Nephron (organoid): ENCODE results near the gene OR9A2.

ENCODE experiments used
- H3K27ac Mint-ChIP-seq, 3 experiments: 2 replicates each; pipeline ENCODE4 v1.8.0; 2020; ENCODE audit warnings: mixed read lengths in 3 of 3, mild to moderate bottlenecking in 2 of 3, moderate library complexity in 1 of 3
- H3K27me3 Mint-ChIP-seq: 2 replicates; pipeline ENCODE4 v1.8.0; 2021; ENCODE audit warnings: low read depth, mild to moderate bottlenecking, moderate library complexity, mixed read lengths
- H3K36me3 Mint-ChIP-seq: 2 replicates; pipeline ENCODE4 v1.8.0; 2020; ENCODE audit warnings: low read depth, mixed read lengths
- H3K4me1 Mint-ChIP-seq: 2 replicates; pipeline ENCODE4 v1.8.0; 2020; ENCODE audit warnings: mixed read lengths
- H3K4me3 Mint-ChIP-seq, 3 experiments: 2 replicates each; pipeline ENCODE4 v1.8.0; 2020; ENCODE audit warnings: mild to moderate bottlenecking in 3 of 3, mixed read lengths in 3 of 3, moderate library complexity in 2 of 3
- H3K9me3 Mint-ChIP-seq: 2 replicates; pipeline ENCODE4 v1.8.0; 2020; ENCODE audit warnings: mixed read lengths
- TF ChIP-seq, protein P1 (sequence below), 3 experiments: fragments of 200-600 bp; sonication (generic); IDR thresholded peaks; one replicate each; pipeline ENCODE4 v1.5.0; 2021; ENCODE audit warnings: antibody characterized with exemption in 3 of 3; ENCODE audit not compliant: unreplicated experiment in 3 of 3

The OR9A2 gene, protein sequence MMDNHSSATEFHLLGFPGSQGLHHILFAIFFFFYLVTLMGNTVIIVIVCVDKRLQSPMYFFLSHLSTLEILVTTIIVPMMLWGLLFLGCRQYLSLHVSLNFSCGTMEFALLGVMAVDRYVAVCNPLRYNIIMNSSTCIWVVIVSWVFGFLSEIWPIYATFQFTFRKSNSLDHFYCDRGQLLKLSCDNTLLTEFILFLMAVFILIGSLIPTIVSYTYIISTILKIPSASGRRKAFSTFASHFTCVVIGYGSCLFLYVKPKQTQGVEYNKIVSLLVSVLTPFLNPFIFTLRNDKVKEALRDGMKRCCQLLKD

GRCh38 chr7:143027032-143027431 lies at the start of gene OR9A2:
Gene OR9A2 (minus strand): TSS chr7:143027132. CDS start chr7:143027132, 0 bp downstream.
- Mint-ChIP-seq H3K36me3 (no peaks in the 10 kb centered on the region), H3K27ac (no peak within 1 kb of the TSS), H3K27me3 (peaks cover 11% of the 10 kb centered on the region), H3K4me1 (no peaks in the 10 kb centered on the region), H3K9me3 (peaks cover 2% of the 10 kb centered on the region), H3K4me3 (no peak within 1 kb of the TSS)
- TF ChIP-seq, protein P1, sequence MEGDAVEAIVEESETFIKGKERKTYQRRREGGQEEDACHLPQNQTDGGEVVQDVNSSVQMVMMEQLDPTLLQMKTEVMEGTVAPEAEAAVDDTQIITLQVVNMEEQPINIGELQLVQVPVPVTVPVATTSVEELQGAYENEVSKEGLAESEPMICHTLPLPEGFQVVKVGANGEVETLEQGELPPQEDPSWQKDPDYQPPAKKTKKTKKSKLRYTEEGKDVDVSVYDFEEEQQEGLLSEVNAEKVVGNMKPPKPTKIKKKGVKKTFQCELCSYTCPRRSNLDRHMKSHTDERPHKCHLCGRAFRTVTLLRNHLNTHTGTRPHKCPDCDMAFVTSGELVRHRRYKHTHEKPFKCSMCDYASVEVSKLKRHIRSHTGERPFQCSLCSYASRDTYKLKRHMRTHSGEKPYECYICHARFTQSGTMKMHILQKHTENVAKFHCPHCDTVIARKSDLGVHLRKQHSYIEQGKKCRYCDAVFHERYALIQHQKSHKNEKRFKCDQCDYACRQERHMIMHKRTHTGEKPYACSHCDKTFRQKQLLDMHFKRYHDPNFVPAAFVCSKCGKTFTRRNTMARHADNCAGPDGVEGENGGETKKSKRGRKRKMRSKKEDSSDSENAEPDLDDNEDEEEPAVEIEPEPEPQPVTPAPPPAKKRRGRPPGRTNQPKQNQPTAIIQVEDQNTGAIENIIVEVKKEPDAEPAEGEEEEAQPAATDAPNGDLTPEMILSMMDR (IDR thresholded peaks at IDR 0.05; ENCODE audit: unreplicated experiment in 3 of 3), result no peak

DNA sequence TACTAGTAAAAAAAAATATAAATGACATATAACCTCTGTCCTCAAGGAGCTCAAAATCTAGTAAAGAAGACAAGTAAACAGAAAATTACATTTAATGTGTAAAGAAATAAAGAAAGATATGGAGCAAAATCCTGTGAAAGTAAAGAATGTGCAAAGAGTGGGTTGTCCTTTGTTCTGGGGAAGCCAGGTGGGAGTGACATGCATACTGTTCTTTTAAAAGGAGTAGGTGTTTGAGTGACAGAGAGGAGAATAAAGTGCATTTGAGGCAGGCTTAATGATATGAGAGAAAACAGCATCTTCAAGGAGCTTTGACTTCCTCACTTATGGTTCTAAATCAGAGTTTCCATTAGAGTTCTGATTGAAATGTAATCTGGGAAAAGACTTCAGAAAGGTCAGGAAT lies 47.2 kb upstream of the OR9A2 start:
- Mint-ChIP-seq H3K36me3 (no peaks in the 10 kb centered on the region), H3K27me3 (peaks cover 8% of the 10 kb centered on the region), H3K9me3 (no peaks in the 10 kb centered on the region), H3K27ac (no peak overlapping the region), H3K4me3 (no peak overlapping the region), H3K4me1 (no peaks in the 10 kb centered on the region)
- TF ChIP-seq, protein P1 (IDR thresholded peaks at IDR 0.05; ENCODE audit: unreplicated experiment in 3 of 3), result no peak

DNA sequence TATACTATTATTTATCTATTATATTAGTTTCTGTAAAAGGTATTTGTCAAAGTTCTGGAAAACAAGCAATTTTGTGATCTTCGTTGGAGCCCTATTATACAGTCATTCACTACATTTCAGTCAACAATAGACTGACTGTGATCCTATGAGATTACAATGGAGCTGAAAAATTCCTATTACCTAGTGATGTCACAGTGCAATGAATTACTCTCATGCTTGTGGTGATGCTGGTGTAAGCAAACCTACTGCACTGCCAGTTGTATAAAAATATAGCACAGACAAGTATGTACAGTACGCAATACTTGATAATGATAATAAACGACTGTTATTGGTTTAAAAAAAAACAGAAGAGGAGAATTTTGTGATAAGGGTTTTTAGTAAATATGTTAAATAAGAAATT lies 46.6 kb upstream of the OR9A2 start:
- TF ChIP-seq, protein P1 (IDR thresholded peaks at IDR 0.05; ENCODE audit: unreplicated experiment in 3 of 3), result no peak

DNA sequence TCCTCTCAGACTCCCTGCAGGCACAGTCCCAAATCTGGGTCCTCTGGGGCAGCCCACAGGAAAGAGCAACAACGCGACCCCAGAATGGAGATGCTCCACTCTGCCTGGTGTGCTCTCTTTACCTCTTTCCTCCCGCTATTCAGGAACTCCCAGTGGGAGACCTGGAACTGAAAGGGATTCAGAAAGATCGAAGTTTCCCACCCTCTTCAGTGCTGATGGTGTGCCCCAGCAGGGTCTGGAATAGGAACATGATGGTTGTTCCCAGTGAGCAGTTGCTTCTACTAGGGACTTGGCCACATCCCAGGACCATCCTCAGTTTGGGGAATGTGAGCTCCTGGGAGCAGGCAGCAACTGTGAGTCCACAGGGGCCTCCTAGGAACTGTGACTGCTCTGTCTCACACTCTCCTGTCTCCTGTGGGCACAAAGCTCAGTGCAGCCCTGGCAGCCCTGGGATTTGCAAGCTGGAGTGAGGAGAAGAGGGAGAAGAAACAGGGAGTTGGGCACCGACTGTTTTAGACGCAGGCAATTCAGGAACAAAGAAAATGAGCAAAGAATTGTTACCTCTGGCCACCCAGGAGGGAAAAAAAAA lies 43.1 kb upstream of the OR9A2 start:
- no peaks in the 10 kb centered on the region for H3K9me3 Mint-ChIP-seq
- H3K27ac Mint-ChIP-seq, result no peak overlapping the region
- TF ChIP-seq, protein P1 (IDR thresholded peaks at IDR 0.05; ENCODE audit: unreplicated experiment in 3 of 3), result no peak
- no peaks in the 10 kb centered on the region for H3K4me1 Mint-ChIP-seq
- H3K36me3 Mint-ChIP-seq, result no peaks in the 10 kb centered on the region
- no peak overlapping the region for H3K4me3 Mint-ChIP-seq
- peaks cover 5% of the 10 kb centered on the region for H3K27me3 Mint-ChIP-seq

More for the DNA sequence above, 46.6 kb upstream of the OR9A2 start:
- Mint-ChIP-seq H3K4me3 (no peak overlapping the region), H3K27me3 (peaks cover 8% of the 10 kb centered on the region), H3K27ac (no peak overlapping the region), H3K9me3 (no peaks in the 10 kb centered on the region), H3K36me3 (no peaks in the 10 kb centered on the region), H3K4me1 (no peaks in the 10 kb centered on the region)

- TF ChIP-seq, protein P1 (IDR thresholded peaks at IDR 0.05; ENCODE audit: unreplicated experiment in 3 of 3), result no peak
- no peak overlapping the region for H3K4me3 Mint-ChIP-seq
- no peaks in the 10 kb centered on the region for H3K9me3 Mint-ChIP-seq
- H3K27me3 Mint-ChIP-seq, result peaks cover 5% of the 10 kb centered on the region
- H3K27ac Mint-ChIP-seq, result no peak overlapping the region
- H3K36me3 Mint-ChIP-seq, result no peaks in the 10 kb centered on the region
- no peaks in the 10 kb centered on the region for H3K4me1 Mint-ChIP-seq
These were observed 41.5 kb upstream of the OR9A2 start for GRCh38 chr7:143068446-143068845.

GRCh38 chr7:143063741-143064140 lies 36.8 kb upstream of the OR9A2 start:
- no peaks in the 10 kb centered on the region for H3K4me1 Mint-ChIP-seq
- no peak overlapping the region for H3K4me3 Mint-ChIP-seq
- TF ChIP-seq, protein P1 (IDR thresholded peaks at IDR 0.05; ENCODE audit: unreplicated experiment in 3 of 3), result no peak
- no peaks in the 10 kb centered on the region for H3K36me3 Mint-ChIP-seq
- H3K9me3 Mint-ChIP-seq, result no peaks in the 10 kb centered on the region
- H3K27me3 Mint-ChIP-seq, result no peaks in the 10 kb centered on the region
- no peak overlapping the region for H3K27ac Mint-ChIP-seq
